Spleen (tissue), 11 donors: ENCODE data around the gene SEC14L6. TPM values are rescaled to one million over a fixed set of nuclear protein-coding genes. Genes with fewer than 3 reads are reported as not detected.

Experiments
- DNase-seq: peaks from one replicate; pipeline ENCODE4 v3.0.0-alpha.2; 2020
- H3K27ac ChIP-seq, 8 donors: fragments of 200-600 bp; sonication (generic) in 7 of 8; 1 replicate in 4 of 8; 2 replicates in 4 of 8; pipeline versions ENCODE4 v1.5.0 to v1.8.0; 2016 to 2021; ENCODE audit warnings: inconsistent platforms in 4 of 8, mild to moderate bottlenecking in 4 of 8, moderate library complexity in 1 of 8
- H3K27me3 ChIP-seq, 7 donors: fragments of 200-600 bp; sonication (generic) in 6 of 7; replicated peaks in 1 of 7; 1 replicate in 4 of 7; 2 replicates in 3 of 7; pipeline versions ENCODE4 v1.5.0 to v1.8.0; 2016 to 2021; ENCODE audit warnings: inconsistent platforms in 3 of 7, mild to moderate bottlenecking in 1 of 7
- H3K36me3 ChIP-seq, 6 donors: fragments of 200-600 bp; sonication (generic) in 5 of 6; 1 replicate in 4 of 6; 2 replicates in 2 of 6; pipeline versions ENCODE4 v1.5.0 to v1.8.0; 2016 to 2021; ENCODE audit warnings: inconsistent platforms in 2 of 6
- H3K4me1 ChIP-seq, 6 donors: fragments of 200-600 bp; sonication (generic) in 5 of 6; 1 replicate in 3 of 6; 2 replicates in 3 of 6; pipeline versions ENCODE4 v1.5.0 to v1.8.0; 2016 to 2021; ENCODE audit warnings: inconsistent platforms in 3 of 6
- H3K4me3 ChIP-seq, 8 donors: fragments of 200-600 bp; sonication (generic) in 7 of 8; 1 replicate in 4 of 8; 2 replicates in 4 of 8; pipeline versions ENCODE4 v1.5.0 to v1.8.0; 2016 to 2021; ENCODE audit warnings: inconsistent platforms in 4 of 8, mild to moderate bottlenecking in 4 of 8, moderate library complexity in 2 of 8
- H3K9me3 ChIP-seq, 8 donors: fragments of 200-600 bp; sonication (generic) in 7 of 8; 1 replicate in 4 of 8; 2 replicates in 4 of 8; pipeline versions ENCODE4 v1.5.0 to v1.8.0; 2016 to 2021; ENCODE audit warnings: inconsistent platforms in 4 of 8
- POLR2A ChIP-seq, 3 donors: fragments of 450-650 bp; IDR thresholded peaks; one replicate each; pipeline ENCODE4 v1.5.1; 2017; ENCODE audit warnings: antibody characterized with exemption in 3 of 3, mild to moderate bottlenecking in 1 of 3
- POLR2AphosphoS5 ChIP-seq, 3 donors: sonication (generic); formaldehyde crosslinking; IDR thresholded peaks; one replicate each; pipeline ENCODE4 v1.5.1; 2017; ENCODE audit warnings: antibody characterized with exemption in 3 of 3
- WGBS, 5 donors: extraction: QIAGEN DNeasy Blood & Tissue Kit in 3 of 5; methylation state at CpG; one replicate each; pipeline versions ENCODE4 v1.1.5 to v1.1.7; 2013 to 2018; 5-methylcytosine and 5-hydroxymethylcytosine counted together
- intact Hi-C: fragments of 100-400 bp; cut with DNase I; formaldehyde crosslinking; loops from one replicate; pipeline ENCODE4 v1.15.0; 2023; ENCODE audit warnings: low total_unique reads
- polyA plus RNA-seq, 3 donors: library from polyadenylated mRNA; stranded (reverse); fragments of 200-250 nt; gene quantifications; one replicate each; pipeline ENCODE4 v1.2.1, GENCODE V29; 2013
- total RNA-seq, 7 donors: library from RNA; depleted of rRNA in 3 of 7; stranded (reverse); fragments of >200 nt in 3 of 7; fragmentation: NEBNext Ultra II Directional in 4 of 7; extraction: Animal tissue kit (Norgen Biotek cat#: 25700) in 4 of 7; gene quantifications; one replicate each; pipeline versions ENCODE4 v1.1.0 to v1.2.1, GENCODE V29; 2016 to 2021
- TF ChIP-seq, protein P1 (sequence below), 11 experiments: fragments of 200-600 bp in 7 of 11; fragments of 450-650 bp in 4 of 11; sonication (generic) in 4 of 11; IDR thresholded peaks in 8 of 11; conservative IDR thresholded peaks in 3 of 11; 1 replicate in 7 of 11; 2 replicates in 4 of 11; pipeline versions ENCODE4 v1.4.0 to v1.8.0; 2016 to 2021; ENCODE audit warnings: antibody characterized with exemption in 11 of 11, inconsistent platforms in 4 of 11, mild to moderate bottlenecking in 1 of 11
- donor health status: healthy with polysubstance abuse.
- donor health status: DM: no; HTN: no; CAD: no; lungs with moderate emphysema.
- donor health status: DM: no; HTN: no; CAD: no.
- donor health status: Bipolar disorder and iron deficiency.
- donor health status: healthy.
- donor health status: DM: no; HTN: no; CAD: no.
- donor health status: DM: yes; HTN: yes; CAD: no.

The SEC14L6 gene
- total and polyA plus RNA-seq, 10 donors, result 0.03 to 0.56 (median 0.17) TPM; not detected in 2

DNA sequence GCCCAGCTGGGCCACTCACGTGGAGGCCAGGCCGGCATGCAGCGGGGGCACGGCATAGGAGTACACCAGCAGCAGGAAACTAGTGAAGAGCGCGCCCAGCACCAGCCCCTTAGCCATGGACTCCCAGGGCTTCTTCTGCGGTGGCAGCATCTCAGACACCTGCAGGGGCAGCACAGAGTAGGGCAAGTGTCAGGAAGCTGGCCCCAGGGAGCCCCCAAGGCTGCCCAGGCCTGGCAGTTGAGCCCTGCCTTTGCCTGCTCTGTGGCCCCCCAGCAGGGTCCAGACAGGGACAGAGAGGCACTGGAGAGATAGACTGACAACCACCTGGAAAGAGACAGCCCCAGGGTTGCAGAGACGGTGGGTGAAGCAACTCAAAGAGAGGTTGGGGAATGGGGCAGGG lies 10.7 kb upstream of the SEC14L6 start:
- Histone ChIP-seq H3K4me3 (no peak overlapping the region), H3K27ac (no peak overlapping the region), H3K4me1 (no peaks in the 10 kb centered on the region), H3K36me3 (no peaks in the 10 kb centered on the region), H3K9me3 (no peaks in the 10 kb centered on the region), H3K27me3 (no peaks in the 10 kb centered on the region)
- 76 to 93% (median 84%) methylated on average over 4 to 8 of the region's 8 CpGs for WGBS, 5 donors
- TF ChIP-seq POLR2A (IDR thresholded peaks at IDR 0.05) (no peak), POLR2AphosphoS5 (IDR thresholded peaks at IDR 0.05) (no peak)
- TF ChIP-seq, protein P1, sequence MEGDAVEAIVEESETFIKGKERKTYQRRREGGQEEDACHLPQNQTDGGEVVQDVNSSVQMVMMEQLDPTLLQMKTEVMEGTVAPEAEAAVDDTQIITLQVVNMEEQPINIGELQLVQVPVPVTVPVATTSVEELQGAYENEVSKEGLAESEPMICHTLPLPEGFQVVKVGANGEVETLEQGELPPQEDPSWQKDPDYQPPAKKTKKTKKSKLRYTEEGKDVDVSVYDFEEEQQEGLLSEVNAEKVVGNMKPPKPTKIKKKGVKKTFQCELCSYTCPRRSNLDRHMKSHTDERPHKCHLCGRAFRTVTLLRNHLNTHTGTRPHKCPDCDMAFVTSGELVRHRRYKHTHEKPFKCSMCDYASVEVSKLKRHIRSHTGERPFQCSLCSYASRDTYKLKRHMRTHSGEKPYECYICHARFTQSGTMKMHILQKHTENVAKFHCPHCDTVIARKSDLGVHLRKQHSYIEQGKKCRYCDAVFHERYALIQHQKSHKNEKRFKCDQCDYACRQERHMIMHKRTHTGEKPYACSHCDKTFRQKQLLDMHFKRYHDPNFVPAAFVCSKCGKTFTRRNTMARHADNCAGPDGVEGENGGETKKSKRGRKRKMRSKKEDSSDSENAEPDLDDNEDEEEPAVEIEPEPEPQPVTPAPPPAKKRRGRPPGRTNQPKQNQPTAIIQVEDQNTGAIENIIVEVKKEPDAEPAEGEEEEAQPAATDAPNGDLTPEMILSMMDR (IDR thresholded peaks at IDR 0.05 in 8 of 11, conservative IDR thresholded peaks at IDR 0.05 in 3 of 11), result no peak
- intact Hi-C loops, result no loop called here
- DNase-seq, result no peak

DNA sequence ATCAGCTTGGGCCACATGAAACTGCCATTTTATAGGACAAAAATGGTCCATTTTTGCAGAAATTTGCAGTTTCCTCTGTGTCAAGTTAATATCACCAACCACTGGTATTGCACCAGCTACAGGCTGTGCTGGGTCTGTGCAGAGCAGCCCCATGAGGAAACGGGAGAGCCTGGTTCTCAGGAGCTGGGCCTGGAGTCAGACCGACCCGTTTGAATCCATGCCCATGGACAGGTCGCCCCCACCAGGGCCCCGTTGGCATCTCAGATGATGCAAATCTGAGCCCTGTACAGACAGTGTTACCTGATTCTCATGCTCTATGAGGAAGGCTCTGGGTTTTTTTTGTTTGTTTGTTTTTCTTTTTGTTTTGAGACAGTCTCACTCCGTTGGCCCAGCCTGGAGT lies 9.8 kb upstream of the SEC14L6 start:
- H3K4me1 ChIP-seq, result no peaks in the 10 kb centered on the region
- DNase-seq, result no peak
- H3K27ac ChIP-seq, result no peak overlapping the region
- no peaks in the 10 kb centered on the region for H3K9me3 ChIP-seq
- WGBS, 5 donors, result 67 to 81% (median 70%) methylated on average over 6 of the region's 6 CpGs
- no peak overlapping the region for H3K4me3 ChIP-seq
- no peaks in the 10 kb centered on the region for H3K27me3 ChIP-seq
- no peaks in the 10 kb centered on the region for H3K36me3 ChIP-seq
- intact Hi-C loops, result no loop called here
- TF ChIP-seq POLR2A (IDR thresholded peaks at IDR 0.05), result no peak
- TF ChIP-seq POLR2AphosphoS5 (IDR thresholded peaks at IDR 0.05), result no peak
- TF ChIP-seq, protein P1 (IDR thresholded peaks at IDR 0.05 in 8 of 11, conservative IDR thresholded peaks at IDR 0.05 in 3 of 11), result no peak

DNA sequence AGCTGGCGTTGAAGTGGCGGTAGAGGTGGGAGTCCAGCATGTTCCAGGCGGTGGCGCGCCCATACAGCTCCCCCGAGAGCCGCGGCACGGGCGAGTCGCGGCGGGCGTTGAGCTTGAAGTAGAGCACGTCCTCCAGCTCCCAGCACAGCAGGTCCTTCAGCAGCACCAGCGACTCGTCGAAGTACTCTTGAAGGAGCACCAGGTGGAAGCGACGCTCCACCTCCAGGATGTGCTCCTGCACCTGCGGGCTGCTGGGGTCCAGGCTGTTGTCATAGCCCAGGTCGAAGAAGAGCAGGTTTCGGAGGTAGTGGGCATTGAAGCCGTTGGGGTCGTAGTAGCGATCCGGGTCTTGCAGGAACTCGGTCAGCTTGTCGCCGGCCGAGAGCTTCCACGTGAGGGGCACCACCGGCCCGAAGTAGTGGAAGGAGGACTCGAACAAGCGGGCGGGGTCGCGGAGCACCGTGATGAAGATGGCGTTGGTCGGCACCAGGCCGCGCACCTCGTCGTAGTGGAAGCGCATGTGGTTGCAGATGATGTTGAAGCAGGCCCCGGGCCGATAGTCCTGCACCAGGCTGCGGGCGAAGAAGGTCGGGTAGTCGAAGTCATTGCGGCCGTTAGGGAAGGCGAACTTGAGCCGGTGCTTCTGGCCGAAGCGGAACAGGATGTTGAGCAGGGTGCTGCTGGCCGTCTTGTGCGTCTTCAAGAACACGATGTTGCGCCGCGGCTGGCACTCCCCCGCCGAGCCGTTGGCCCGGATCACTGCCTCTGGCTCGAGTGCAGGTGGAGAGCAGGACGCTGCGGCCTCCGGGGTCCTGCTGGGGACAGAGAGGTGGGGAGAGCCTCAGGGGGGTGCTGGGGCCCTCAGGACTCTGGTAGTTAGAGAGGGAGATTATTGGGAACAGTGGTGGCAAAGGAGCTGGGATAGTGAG lies 9.0 kb upstream of the SEC14L6 start:
- Histone ChIP-seq H3K27ac (no peak overlapping the region), H3K4me1 (no peaks in the 10 kb centered on the region), H3K9me3 (no peaks in the 10 kb centered on the region), H3K4me3 (no peak overlapping the region), H3K27me3 (no peaks in the 10 kb centered on the region), H3K36me3 (no peaks in the 10 kb centered on the region)
- DNase-seq, result no peak
- intact Hi-C loops, result no loop called here
- 93 to 96% (median 95%) methylated on average over 48 to 73 of the region's 73 CpGs for WGBS, 5 donors
- TF ChIP-seq POLR2A (IDR thresholded peaks at IDR 0.05), result no peak
- TF ChIP-seq POLR2AphosphoS5 (IDR thresholded peaks at IDR 0.05), result no peak
- TF ChIP-seq, protein P1 (IDR thresholded peaks at IDR 0.05 in 8 of 11, conservative IDR thresholded peaks at IDR 0.05 in 3 of 11), result no peak

DNA sequence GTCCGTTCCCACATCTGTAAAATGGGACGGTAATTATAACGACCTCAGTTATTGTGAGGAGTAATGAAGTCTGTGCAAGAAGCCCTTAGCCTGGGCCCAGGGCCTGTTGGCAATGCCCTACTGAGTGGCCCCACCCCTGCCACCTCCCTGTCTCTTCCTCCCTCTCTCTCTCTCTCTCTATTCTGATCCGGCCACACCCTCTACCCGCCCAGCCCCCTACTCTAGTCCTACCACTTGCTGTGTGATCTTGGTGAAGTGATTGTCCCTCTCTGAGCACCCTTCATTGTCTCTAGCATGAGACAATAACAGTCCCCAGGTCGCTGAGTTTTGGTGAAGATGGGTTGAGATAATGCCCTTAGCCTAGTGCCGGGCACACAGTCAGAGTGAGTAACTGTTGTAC lies 7.4 kb upstream of the SEC14L6 start:
- intact Hi-C loops, result no loop called here
- no peak for TF ChIP-seq POLR2A (IDR thresholded peaks at IDR 0.05)
- no peak overlapping the region for H3K27ac ChIP-seq
- no peaks in the 10 kb centered on the region for H3K27me3 ChIP-seq
- H3K9me3 ChIP-seq, result no peaks in the 10 kb centered on the region
- no peak for DNase-seq
- no peak overlapping the region for H3K4me3 ChIP-seq
- peaks cover 0 to 6% (median 0%) of the 10 kb centered on the region in 6 donors for H3K4me1 ChIP-seq
- 80 to 88% (median 82%) methylated on average over 7 of the region's 7 CpGs for WGBS, 5 donors
- H3K36me3 ChIP-seq, result no peaks in the 10 kb centered on the region
